Smooth muscle cell of the umbilical artery (primary cell): Measurements from ENCODE around the gene HOXC4. TPM values are rescaled to one million over a fixed set of nuclear protein-coding genes. Genes with fewer than 3 reads are reported as not detected.

ENCODE experiments used
- total RNA-seq: library from RNA; depleted of rRNA; stranded (reverse); fragments of >200 nt; gene quantifications from 2 replicates; pipeline ENCODE4 v1.2.3, GENCODE V29; 2014

Gene HOXC4
- 1.1 and 1.5 TPM in 2 replicates for total RNA-seq

DNA sequence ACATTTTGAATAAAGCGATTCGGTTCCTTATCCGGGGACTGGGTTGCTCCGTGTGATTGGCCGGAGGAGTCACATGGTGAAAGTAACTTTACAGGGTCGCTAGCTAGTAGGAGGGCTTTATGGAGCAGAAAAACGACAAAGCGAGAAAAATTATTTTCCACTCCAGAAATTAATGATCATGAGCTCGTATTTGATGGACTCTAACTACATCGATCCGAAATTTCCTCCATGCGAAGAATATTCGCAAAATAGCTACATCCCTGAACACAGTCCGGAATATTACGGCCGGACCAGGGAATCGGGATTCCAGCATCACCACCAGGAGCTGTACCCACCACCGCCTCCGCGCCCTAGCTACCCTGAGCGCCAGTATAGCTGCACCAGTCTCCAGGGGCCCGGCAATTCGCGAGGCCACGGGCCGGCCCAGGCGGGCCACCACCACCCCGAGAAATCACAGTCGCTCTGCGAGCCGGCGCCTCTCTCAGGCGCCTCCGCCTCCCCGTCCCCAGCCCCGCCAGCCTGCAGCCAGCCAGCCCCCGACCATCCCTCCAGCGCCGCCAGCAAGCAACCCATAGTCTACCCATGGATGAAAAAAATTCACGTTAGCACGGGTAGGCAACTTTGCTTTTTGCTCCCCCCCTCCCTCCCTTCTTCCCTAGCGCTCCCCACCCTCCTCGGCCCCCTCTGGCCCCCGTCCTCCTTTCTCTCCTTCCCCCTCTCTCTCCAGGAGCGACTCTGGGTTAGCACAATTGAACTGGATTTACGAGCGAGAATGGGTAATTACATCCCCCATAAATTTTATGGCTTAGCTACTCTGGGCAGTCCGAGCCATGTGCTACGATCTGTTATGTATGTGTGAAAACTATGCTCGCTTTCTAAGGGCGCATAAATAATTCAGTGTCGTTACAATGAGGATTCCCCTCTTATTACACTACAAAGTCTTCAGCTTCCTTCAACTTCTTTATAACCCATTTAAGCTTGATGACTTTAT is at the start of gene HOXC4:
Gene HOXC4 (plus strand): TSS at position 85 of the 991 bp plus-strand sequence. CDS start 88 bp downstream, at position 173.

DNA sequence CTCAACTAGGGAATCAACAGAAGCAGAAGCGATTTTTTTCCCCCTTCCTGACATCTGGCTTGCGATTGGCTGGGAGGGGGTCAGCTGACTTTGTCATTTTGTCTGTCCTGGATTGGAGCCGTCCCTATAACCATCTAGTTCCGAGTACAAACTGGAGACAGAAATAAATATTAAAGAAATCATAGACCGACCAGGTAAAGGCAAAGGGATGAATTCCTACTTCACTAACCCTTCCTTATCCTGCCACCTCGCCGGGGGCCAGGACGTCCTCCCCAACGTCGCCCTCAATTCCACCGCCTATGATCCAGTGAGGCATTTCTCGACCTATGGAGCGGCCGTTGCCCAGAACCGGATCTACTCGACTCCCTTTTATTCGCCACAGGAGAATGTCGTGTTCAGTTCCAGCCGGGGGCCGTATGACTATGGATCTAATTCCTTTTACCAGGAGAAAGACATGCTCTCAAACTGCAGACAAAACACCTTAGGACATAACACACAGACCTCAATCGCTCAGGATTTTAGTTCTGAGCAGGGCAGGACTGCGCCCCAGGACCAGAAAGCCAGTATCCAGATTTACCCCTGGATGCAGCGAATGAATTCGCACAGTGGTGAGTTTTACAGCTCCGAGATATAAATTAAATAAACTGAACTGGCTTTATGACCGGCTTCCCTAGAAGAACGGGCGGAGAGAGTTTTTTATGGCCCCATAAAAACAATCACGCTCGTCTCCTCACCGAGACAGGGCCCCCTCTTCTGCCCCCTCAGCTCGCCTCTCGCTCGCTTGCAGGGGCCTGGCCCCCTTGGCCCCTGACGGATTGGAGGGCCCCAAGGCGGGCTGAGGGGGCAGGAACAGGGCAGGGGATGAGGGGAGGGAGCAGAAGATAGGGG is 25.1 kb upstream of the HOXC4 start, which contains the start of gene HOXC6:
Gene HOXC6 (plus strand): TSS at position 127 of the 888 bp plus-strand sequence. CDS start 82 bp downstream, at position 209.

DNA sequence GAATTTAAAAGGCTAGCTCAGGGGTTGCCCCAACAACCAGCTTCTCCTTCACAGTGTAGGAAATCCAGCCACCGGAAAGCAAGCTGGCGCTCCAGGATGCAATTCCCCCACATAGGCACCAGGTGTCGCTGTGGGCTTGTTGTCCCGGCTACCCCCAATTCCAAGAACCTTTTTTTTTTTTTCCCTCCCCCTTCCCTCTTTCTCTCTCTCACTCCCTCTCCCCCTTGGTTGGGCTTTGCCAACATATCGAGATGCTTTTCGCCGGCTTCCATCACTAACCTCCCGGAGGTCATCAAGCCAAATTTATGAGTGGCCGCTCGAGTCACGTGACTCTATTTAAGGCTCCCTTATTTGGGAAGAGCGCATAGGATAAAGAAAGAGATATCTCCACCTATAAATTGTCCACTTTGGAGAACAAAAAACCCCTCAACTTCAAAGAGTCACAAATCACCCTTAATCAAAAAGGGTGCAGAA is 21.0 kb upstream of the HOXC4 start, which contains the start of gene HOXC5:
Gene HOXC5 (plus strand): TSS at position 424 of the 474 bp plus-strand sequence. CDS start 73 bp downstream, outside the sequence.

Other genes with a start within 250 kb of the HOXC4 start
- not detected in 2 replicates for gene HOXC13, start 115.0 kb upstream of the HOXC4 start, total RNA-seq
- gene HOXC12, start 98.9 kb upstream of the HOXC4 start, total RNA-seq = not detected in 2 replicates
- gene HOXC11, start 80.7 kb upstream of the HOXC4 start, total RNA-seq = 1.8 and 2.6 TPM in 2 replicates
- gene HOTAIR, start 78.9 kb upstream of the HOXC4 start, total RNA-seq = 5.7 and 6.2 TPM in 2 replicates
- 6.2 and 10.7 TPM in 2 replicates for gene HOXC10, start 68.7 kb upstream of the HOXC4 start, total RNA-seq
- gene HOXC9, start 53.7 kb upstream of the HOXC4 start, total RNA-seq = 4.3 and 4.5 TPM in 2 replicates
- gene HOXC8, start 44.9 kb upstream of the HOXC4 start, total RNA-seq = 4.4 and 4.5 TPM in 2 replicates
- 4.2 and 4.7 TPM in 2 replicates for gene HOXC6, start 25.4 kb upstream of the HOXC4 start, total RNA-seq
- 0.59 and 0.65 TPM in 2 replicates for gene HOXC5, start 20.8 kb upstream of the HOXC4 start, total RNA-seq
- gene SMUG1, start 135.2 kb downstream of the HOXC4 start, total RNA-seq = 21.7 and 31.8 TPM in 2 replicates
- 26.7 and 60.2 TPM in 2 replicates for gene CBX5, start 226.3 kb downstream of the HOXC4 start, total RNA-seq
- gene HNRNPA1, start 226.9 kb downstream of the HOXC4 start, total RNA-seq = 214 and 225 TPM in 2 replicates
- gene NFE2, start 247.2 kb downstream of the HOXC4 start, total RNA-seq = not detected in 2 replicates